ENCODE measurements around the gene WFIKKN2.

GRCh38 chr17:50863221-50863843, 27.9 kb downstream of the WFIKKN2 start:
- TF ChIP-seq POLR2A (IDR thresholded peaks at IDR 0.05; ENCODE audit: borderline replicate concordance, extremely low read depth, insufficient read depth, insufficient read length) (no peak), CTCF (IDR thresholded peaks at IDR 0.05 in 2 of 3, conservative IDR thresholded peaks at IDR 0.05 in 1 of 3; ENCODE audit: borderline replicate concordance in 1 of 3, insufficient read depth in 1 of 3, low read depth in 2 of 3, low read length in 2 of 3) (peak in 2 of 3 experiments; percentile 93 to 94; a peak in 5 of 6 replicates), SRF (IDR thresholded peaks at IDR 0.05; ENCODE audit: low read depth) (no peak)
